Stimulated activated CD8-positive, alpha-beta memory T cell treated with anti-CD3 and anti-CD28 coated beads, Interleukin-2, amount 100 ng/mL, for 48 hours (primary cell): ENCODE data around the gene PIK3R6.

Source experiments
- DNase-seq, 2 donors: peaks; one replicate each; pipeline ENCODE4 v3.0.0-alpha.2; 2020; ENCODE audit warnings: low read depth in 2 of 2

PIK3R6 gene

GRCh38 chr17:8753136-8753975 is 114.1 kb downstream of the PIK3R6 start:
- no peak for DNase-seq
